Mesendoderm (in vitro differentiated cells): Measurements from ENCODE around the gene LARP4B. TPM values are rescaled to one million over a fixed set of nuclear protein-coding genes. Genes with fewer than 3 reads are reported as not detected.

ENCODE experiments used
- DNase-seq: peaks from one replicate; pipeline ENCODE4 v3.0.0; 2013
- H2AK5ac ChIP-seq: 2 replicates; pipeline ENCODE4 v1.6.1; 2013; ENCODE audit warnings: low read length, inconsistent platforms
- H2BK120ac ChIP-seq: 2 replicates; pipeline ENCODE4 v1.6.1; 2013; ENCODE audit warnings: low read depth, mild to moderate bottlenecking, low read length, moderate library complexity, mixed read lengths
- H2BK15ac ChIP-seq: replicated peaks from 2 replicates; pipeline ENCODE4 v1.6.1; 2013; ENCODE audit warnings: low read depth, mild to moderate bottlenecking, moderate library complexity
- H2BK5ac ChIP-seq: 2 replicates; pipeline ENCODE4 v1.6.1; 2013; ENCODE audit warnings: low read length, inconsistent platforms
- H3K18ac ChIP-seq: 2 replicates; pipeline ENCODE4 v1.6.1; 2013; ENCODE audit warnings: mild to moderate bottlenecking, low read length, mixed read lengths
- H3K23ac ChIP-seq: one replicate; pipeline ENCODE4 v1.6.1; 2013; ENCODE audit warnings: low read length
- H3K27ac ChIP-seq: 2 replicates; pipeline ENCODE4 v1.5.1; 2013; ENCODE audit warnings: low read depth, mild to moderate bottlenecking, inconsistent platforms, low read length, moderate library complexity
- H3K27me3 ChIP-seq: 2 replicates; pipeline ENCODE4 v1.6.1; 2013; ENCODE audit warnings: low read length, control low read depth, mild to moderate bottlenecking, inconsistent platforms; ENCODE audit not compliant: insufficient read depth, poor library complexity
- H3K36me3 ChIP-seq: 2 replicates; pipeline ENCODE4 v1.6.1; 2013; ENCODE audit warnings: low read length, inconsistent platforms; ENCODE audit not compliant: control insufficient read depth, insufficient read depth
- H3K4ac ChIP-seq: one replicate; pipeline ENCODE4 v1.6.1; 2013; ENCODE audit warnings: low read depth, mild to moderate bottlenecking, low read length, moderate library complexity
- H3K4me1 ChIP-seq: 2 replicates; pipeline ENCODE4 v1.6.1; 2013; ENCODE audit warnings: low read depth, low read length, inconsistent platforms; ENCODE audit not compliant: control insufficient read depth
- H3K4me2 ChIP-seq: 2 replicates; pipeline ENCODE4 v1.6.1; 2013; ENCODE audit warnings: low read length
- H3K4me3 ChIP-seq: 2 replicates; pipeline ENCODE4 v1.5.1; 2013; ENCODE audit warnings: mild to moderate bottlenecking, low read length
- H3K56ac ChIP-seq: one replicate; pipeline ENCODE4 v1.6.1; 2013; ENCODE audit warnings: low read length
- H3K79me1 ChIP-seq: 2 replicates; pipeline ENCODE4 v1.6.1; 2013; ENCODE audit warnings: low read length, inconsistent platforms
- H3K79me2 ChIP-seq: 2 replicates; pipeline ENCODE4 v1.6.1; 2013; ENCODE audit warnings: mild to moderate bottlenecking, low read length; ENCODE audit not compliant: control insufficient read depth, insufficient read depth
- H3K9ac ChIP-seq: 2 replicates; pipeline ENCODE4 v1.6.1; 2013; ENCODE audit warnings: low read length, inconsistent platforms
- H4K5ac ChIP-seq: one replicate; pipeline ENCODE4 v1.6.1; 2013; ENCODE audit warnings: low read length
- H4K8ac ChIP-seq: one replicate; pipeline ENCODE4 v1.6.1; 2013; ENCODE audit warnings: low read depth, mild to moderate bottlenecking, control low read depth, low read length, moderate library complexity
- WGBS: extraction: QIAGEN DNeasy Blood & Tissue Kit; methylation state at CpG from one replicate; pipeline ENCODE4 v1.1.7; 2013; ENCODE audit warnings: low lambda C conversion rate, missing lambda C conversion rate; ENCODE audit not compliant: insufficient coverage; ENCODE audit errors: extremely low coverage; 5-methylcytosine and 5-hydroxymethylcytosine counted together
- polyA plus RNA-seq, 2 experiments: library from polyadenylated mRNA; stranded (reverse); fragments of 200-250 nt; gene quantifications; one replicate each; pipeline ENCODE4 v1.2.3, GENCODE V29; 2013

The LARP4B gene
- 20.0 TPM for polyA plus RNA-seq (2013, experiment 1 of 2)
- 19.7 TPM for polyA plus RNA-seq (2013, experiment 2 of 2)

GRCh38 chr10:931326-932318 lies at the start of gene LARP4B:
LARP4B (minus strand) TSS chr10:931705; CDS start chr10:885721, 45,984 bp downstream.
- Histone ChIP-seq H3K79me2 (peaks cover 43% of the 10 kb centered on the region), H3K4me3 (peak within 1 kb of the TSS; percentile 93), H3K9ac (peak within 1 kb of the TSS; percentile 86), H3K4me1 (no peaks in the 10 kb centered on the region), H3K79me1 (no peaks in the 10 kb centered on the region), H3K27ac (peak within 1 kb of the TSS; percentile 98), H2BK120ac (peak within 1 kb of the TSS; percentile 96), H2BK15ac (no peak within 1 kb of the TSS), H4K8ac (peak within 1 kb of the TSS; percentile 100), H3K56ac (peak within 1 kb of the TSS; percentile 90), H4K5ac (no peak within 1 kb of the TSS), H3K18ac (peak within 1 kb of the TSS; percentile 100), H3K27me3 (no peaks in the 10 kb centered on the region), H2BK5ac (no peak within 1 kb of the TSS), H3K4ac (peak within 1 kb of the TSS; percentile 99), H2AK5ac (no peak within 1 kb of the TSS), H3K4me2 (peak within 1 kb of the TSS; percentile 97), H3K23ac (no peak within 1 kb of the TSS), H3K36me3 (no peaks in the 10 kb centered on the region)
- peak; percentile 99 for DNase-seq
- no CpG with 5 or more reads among the region's 137 CpGs for WGBS

DNA sequence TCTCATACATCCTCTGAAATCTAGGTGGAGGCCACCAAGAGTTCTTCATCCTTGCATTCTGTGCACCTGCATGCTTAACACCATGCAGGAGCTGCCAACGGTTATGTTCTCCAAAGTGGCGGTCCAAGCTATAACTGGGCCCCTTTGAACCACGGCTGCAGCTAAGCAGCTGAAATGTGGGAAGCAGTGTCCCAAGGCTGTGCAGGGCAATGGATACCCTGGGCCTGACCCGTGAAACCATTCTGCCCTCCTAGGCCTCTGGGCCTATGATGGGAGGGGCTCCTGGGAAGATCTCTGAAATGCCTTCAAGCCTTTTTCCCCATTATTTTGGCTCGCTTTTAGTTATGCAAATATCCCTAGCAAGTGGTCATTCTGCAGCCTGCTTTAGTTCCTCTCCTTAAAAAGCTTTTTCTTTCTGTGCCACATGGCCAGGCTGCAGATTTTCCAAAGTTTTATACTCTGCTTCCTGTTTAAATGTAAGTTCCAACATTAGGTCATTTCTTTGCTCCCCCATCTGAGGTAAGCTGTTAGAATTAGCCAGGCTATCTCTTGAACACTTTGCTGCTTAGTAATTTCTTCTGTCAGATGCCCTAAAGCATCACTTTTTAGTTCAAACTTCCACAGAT lies 49.1 kb upstream of the LARP4B start:
- H3K4me1 ChIP-seq: no peaks in the 10 kb centered on the region
- H2BK15ac ChIP-seq: no peak overlapping the region
- H3K4me2 ChIP-seq: no peak overlapping the region
- no peak overlapping the region for H3K9ac ChIP-seq
- H3K18ac ChIP-seq: no peak overlapping the region
- no peak overlapping the region for H4K5ac ChIP-seq
- no peak overlapping the region for H3K23ac ChIP-seq
- H3K27ac ChIP-seq: no peak overlapping the region
- H4K8ac ChIP-seq: no peak overlapping the region
- H3K4me3 ChIP-seq: no peak overlapping the region
- DNase-seq: no peak
- WGBS: no CpG with 5 or more reads among the region's 5 CpGs
- H2BK120ac ChIP-seq: no peak overlapping the region
- H3K79me1 ChIP-seq: no peaks in the 10 kb centered on the region
- no peaks in the 10 kb centered on the region for H3K36me3 ChIP-seq
- no peak overlapping the region for H3K4ac ChIP-seq
- H3K79me2 ChIP-seq: no peaks in the 10 kb centered on the region
- H2AK5ac ChIP-seq: no peak overlapping the region
- H3K27me3 ChIP-seq: no peaks in the 10 kb centered on the region
- H2BK5ac ChIP-seq: no peak overlapping the region
- H3K56ac ChIP-seq: no peak overlapping the region

DNA sequence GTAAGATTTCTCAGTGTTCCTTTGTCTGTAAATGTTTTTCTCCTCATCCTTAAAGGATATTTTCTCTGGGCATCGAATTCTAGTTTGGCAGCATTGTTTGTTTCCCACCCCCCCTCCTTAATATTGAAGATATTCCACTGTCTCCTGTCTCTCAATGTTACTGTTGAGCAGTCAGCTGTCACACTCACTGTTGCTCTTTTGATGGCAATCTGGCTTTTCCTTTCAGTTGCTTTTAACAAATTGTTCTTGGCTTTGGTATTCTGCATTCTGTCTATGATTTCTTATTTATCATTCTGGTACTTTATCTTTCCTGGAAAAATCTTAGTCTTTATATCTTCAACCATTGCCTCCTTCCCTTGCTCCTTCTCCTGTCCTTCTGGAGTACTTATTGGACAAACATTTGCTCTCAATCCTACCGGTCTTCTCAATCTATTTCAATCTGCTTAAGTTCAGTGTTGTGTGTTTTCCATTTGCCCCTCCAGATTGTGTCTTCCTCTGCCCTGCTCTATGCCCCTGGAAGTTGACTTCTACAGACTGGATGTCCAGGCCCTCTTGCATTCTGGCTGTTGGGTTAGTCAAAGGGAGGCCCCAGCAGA lies 47.4 kb upstream of the LARP4B start:
- Histone ChIP-seq H4K8ac (no peak overlapping the region), H3K27me3 (no peaks in the 10 kb centered on the region), H2BK15ac (no peak overlapping the region), H3K56ac (no peak overlapping the region), H3K4me3 (no peak overlapping the region), H3K9ac (no peak overlapping the region), H2BK120ac (no peak overlapping the region), H3K18ac (no peak overlapping the region), H3K4ac (no peak overlapping the region), H3K27ac (no peak overlapping the region), H3K23ac (no peak overlapping the region), H2AK5ac (no peak overlapping the region), H4K5ac (no peak overlapping the region), H3K4me2 (no peak overlapping the region), H3K79me1 (no peaks in the 10 kb centered on the region), H3K4me1 (peaks cover under 1% of the 10 kb centered on the region), H3K79me2 (no peaks in the 10 kb centered on the region), H3K36me3 (no peaks in the 10 kb centered on the region), H2BK5ac (no peak overlapping the region)
- WGBS: no CpG with 5 or more reads among the region's 2 CpGs
- DNase-seq: no peak

- Histone ChIP-seq H3K4me3 (no peak overlapping the region), H3K4me1 (peaks cover 2% of the 10 kb centered on the region), H3K4ac (no peak overlapping the region), H2BK5ac (no peak overlapping the region), H3K23ac (no peak overlapping the region), H2AK5ac (no peak overlapping the region), H3K18ac (no peak overlapping the region), H3K9ac (no peak overlapping the region), H3K79me2 (no peaks in the 10 kb centered on the region), H3K79me1 (no peaks in the 10 kb centered on the region), H3K56ac (no peak overlapping the region), H3K27ac (no peak overlapping the region), H3K36me3 (no peaks in the 10 kb centered on the region), H4K8ac (no peak overlapping the region), H3K4me2 (no peak overlapping the region), H2BK15ac (no peak overlapping the region), H2BK120ac (no peak overlapping the region), H4K5ac (no peak overlapping the region), H3K27me3 (no peaks in the 10 kb centered on the region)
- DNase-seq: no peak
- no CpG with 5 or more reads among the region's 22 CpGs for WGBS
Measured at GRCh38 chr10:976316-976715, 44.8 kb upstream of the LARP4B start.

GRCh38 chr10:974785-975074 lies 43.2 kb upstream of the LARP4B start:
- Histone ChIP-seq H3K27ac (no peak overlapping the region), H3K4me3 (no peak overlapping the region), H2BK120ac (no peak overlapping the region), H3K56ac (no peak overlapping the region), H3K79me2 (no peaks in the 10 kb centered on the region), H3K23ac (no peak overlapping the region), H2BK5ac (no peak overlapping the region), H3K4me2 (no peak overlapping the region), H4K8ac (no peak overlapping the region), H4K5ac (no peak overlapping the region), H3K4me1 (peaks cover 2% of the 10 kb centered on the region), H2BK15ac (no peak overlapping the region), H3K9ac (no peak overlapping the region), H3K36me3 (no peaks in the 10 kb centered on the region), H3K4ac (no peak overlapping the region), H3K18ac (no peak overlapping the region), H3K27me3 (no peaks in the 10 kb centered on the region), H2AK5ac (no peak overlapping the region), H3K79me1 (no peaks in the 10 kb centered on the region)
- DNase-seq: no peak
- no CpG with 5 or more reads among the region's 5 CpGs for WGBS
